T1000 (cell line): ENCODE data around the gene C6orf89.
"Not testable (repeated sequence)": the region's sequence is repeated elsewhere in the genome, so short reads cannot be mapped to it uniquely, and the experiment has no call there.

ENCODE experiments used
- DNase-seq: peaks from one replicate; lab custom pipeline; 2025; ENCODE audit warnings: mixed read lengths; lab: John Stamatoyannopoulos, UW

The C6orf89 gene

GRCh38 chr6:36888115-36888643 is 2.4 kb downstream of the C6orf89 start:
- no peak for DNase-seq

GRCh38 chr6:36888654-36889481 is 3.1 kb downstream of the C6orf89 start:
- no peak for DNase-seq

- DNase-seq, result no peak
Observed at GRCh38 chr6:36890112-36890663, 4.4 kb downstream of the C6orf89 start.

GRCh38 chr6:36891153-36891552 is 5.4 kb downstream of the C6orf89 start:
- not testable (repeated sequence) for DNase-seq

- no peak for DNase-seq
Observed at GRCh38 chr6:36893976-36894932, 8.5 kb downstream of the C6orf89 start.

GRCh38 chr6:36897609-36898008 is 11.9 kb downstream of the C6orf89 start:
- no peak for DNase-seq

GRCh38 chr6:36904114-36904513 is 18.4 kb downstream of the C6orf89 start:
- DNase-seq, result no peak

- DNase-seq, result no peak
Observed at GRCh38 chr6:36904851-36905393, 19.2 kb downstream of the C6orf89 start.

- no peak for DNase-seq
Observed at GRCh38 chr6:36906539-36907325, 21.0 kb downstream of the C6orf89 start.

GRCh38 chr6:36907781-36908180 is 22.0 kb downstream of the C6orf89 start:
- no peak for DNase-seq

- DNase-seq, result no peak
Observed at GRCh38 chr6:36908747-36909146, 23.0 kb downstream of the C6orf89 start.

- DNase-seq, result no peak
Observed at GRCh38 chr6:36912030-36912454, 26.3 kb downstream of the C6orf89 start.

- peak; percentile 42 for DNase-seq
Observed at GRCh38 chr6:36912586-36912985, 26.8 kb downstream of the C6orf89 start.

GRCh38 chr6:36913082-36913481 is 27.3 kb downstream of the C6orf89 start:
- DNase-seq, result no peak

- DNase-seq, result no peak
Observed at GRCh38 chr6:36914227-36914794, 28.6 kb downstream of the C6orf89 start.

GRCh38 chr6:36915599-36915998 is 29.8 kb downstream of the C6orf89 start:
- no peak for DNase-seq

GRCh38 chr6:36916126-36916525 is 30.4 kb downstream of the C6orf89 start:
- no peak for DNase-seq

GRCh38 chr6:36917541-36918193 is 31.9 kb downstream of the C6orf89 start:
- DNase-seq, result no peak

- no peak for DNase-seq
Observed at GRCh38 chr6:36920049-36920448, 34.3 kb downstream of the C6orf89 start.

- no peak for DNase-seq
Observed at GRCh38 chr6:36920546-36920945, 34.8 kb downstream of the C6orf89 start.
